Activated CD4-positive, alpha-beta memory T cell treated with anti-CD3 and anti-CD28 coated beads, Interleukin-2, amount 10 ng/mL, durations not matched to agents 7 days and 5 days (primary cell): ENCODE results near the gene GATA2. TPM values are rescaled to one million over a fixed set of nuclear protein-coding genes. Genes with fewer than 3 reads are reported as not detected.

ENCODE experiments used
- CTCF ChIA-PET: fragments of 350-600 bp; sonication (Branson Sonifier 250); formaldehyde crosslinking; loops from one replicate; lab custom pipeline; 2021; ENCODE audit warnings: antibody characterized with exemption, inconsistent platforms; lab: Charles Lee
- POLR2A ChIA-PET: fragments of 350-600 bp; sonication (Branson Sonifier 250); formaldehyde crosslinking; loops from one replicate; lab custom pipeline; 2021; ENCODE audit warnings: antibody characterized with exemption; lab: Charles Lee
- DNase-seq: peaks from one replicate; pipeline ENCODE4 v3.0.0-alpha.2; 2020
- H3K27ac Mint-ChIP-seq: one replicate; pipeline ENCODE4 v1.8.0; 2021; ENCODE audit warnings: mild to moderate bottlenecking, mixed read lengths
- H3K27me3 Mint-ChIP-seq: one replicate; pipeline ENCODE4 v1.8.0; 2021; ENCODE audit warnings: mixed read lengths
- H3K36me3 Mint-ChIP-seq: one replicate; pipeline ENCODE4 v1.8.0; 2021; ENCODE audit warnings: low read depth, mixed read lengths
- H3K4me1 Mint-ChIP-seq: one replicate; pipeline ENCODE4 v1.8.0; 2021; ENCODE audit warnings: mixed read lengths
- H3K4me3 Mint-ChIP-seq: one replicate; pipeline ENCODE4 v1.8.0; 2021; ENCODE audit warnings: mild to moderate bottlenecking, mixed read lengths
- H3K9me3 Mint-ChIP-seq: one replicate; pipeline ENCODE4 v1.8.0; 2021; ENCODE audit warnings: mixed read lengths
- total RNA-seq, 2 experiments: library from RNA; stranded (reverse); gene quantifications; one replicate each; pipeline ENCODE4 v1.2.3, GENCODE V29; 2021

GATA2 gene
- total RNA-seq, 2 experiments from 2014 or later = 0.08 to 0.23 TPM

GRCh38 chr3:128452678-128453275, 40.2 kb downstream of the GATA2 start:
- peaks cover 24% of the 10 kb centered on the region for H3K27me3 Mint-ChIP-seq
- H3K36me3 Mint-ChIP-seq = peaks cover 8% of the 10 kb centered on the region
- DNase-seq = no peak
- H3K27ac Mint-ChIP-seq = no peak overlapping the region
- H3K9me3 Mint-ChIP-seq = peaks cover 16% of the 10 kb centered on the region
- peaks cover 22% of the 10 kb centered on the region for H3K4me1 Mint-ChIP-seq
- CTCF ChIA-PET = no interaction called here
- no peak overlapping the region for H3K4me3 Mint-ChIP-seq
- POLR2A ChIA-PET = no interaction called here

GRCh38 chr3:128452120-128452519, 40.9 kb downstream of the GATA2 start:
- Mint-ChIP-seq H3K4me1 (peaks cover 29% of the 10 kb centered on the region), H3K27ac (no peak overlapping the region), H3K36me3 (peaks cover 11% of the 10 kb centered on the region), H3K4me3 (no peak overlapping the region), H3K9me3 (peaks cover 19% of the 10 kb centered on the region), H3K27me3 (peaks cover 24% of the 10 kb centered on the region)
- CTCF ChIA-PET = no interaction called here
- DNase-seq = no peak
- POLR2A ChIA-PET = no interaction called here

- Mint-ChIP-seq H3K9me3 (peaks cover 32% of the 10 kb centered on the region), H3K36me3 (peaks cover 14% of the 10 kb centered on the region), H3K27me3 (peaks cover 6% of the 10 kb centered on the region), H3K4me3 (no peak overlapping the region), H3K27ac (peak overlapping the region; percentile 78), H3K4me1 (peaks cover 36% of the 10 kb centered on the region)
- DNase-seq = no peak
- CTCF ChIA-PET = interaction anchor here (1.5 kb wide), 1 partner anchor 24 kb away, joined by 3 read pairs; no protein-coding TSS in a partner anchor
- POLR2A ChIA-PET = interaction anchor here (0.6 to 1.7 kb wide), 2 partner anchors 9 to 430 kb away, joined by 3 to 4 read pairs; no protein-coding TSS in a partner anchor
Measured at GRCh38 chr3:128449111-128449638, 43.8 kb downstream of the GATA2 start.

- peaks cover 14% of the 10 kb centered on the region for H3K36me3 Mint-ChIP-seq
- peaks cover 9% of the 10 kb centered on the region for H3K27me3 Mint-ChIP-seq
- ChIA-PET POLR2A (interaction anchor here (0.6 to 1.7 kb wide), 2 partner anchors 9 to 430 kb away, joined by 3 to 4 read pairs; no protein-coding TSS in a partner anchor), CTCF (no interaction called here)
- peaks cover 36% of the 10 kb centered on the region for H3K4me1 Mint-ChIP-seq
- peak overlapping the region; percentile 2 for H3K4me3 Mint-ChIP-seq
- H3K9me3 Mint-ChIP-seq = peaks cover 32% of the 10 kb centered on the region
- H3K27ac Mint-ChIP-seq = peak overlapping the region; percentile 78
- DNase-seq = peak; percentile 28
Measured at GRCh38 chr3:128448491-128448890, 44.5 kb downstream of the GATA2 start.

GRCh38 chr3:128447561-128448013, 45.4 kb downstream of the GATA2 start:
- Mint-ChIP-seq H3K4me3 (no peak overlapping the region), H3K27me3 (peaks cover 6% of the 10 kb centered on the region), H3K36me3 (peaks cover 14% of the 10 kb centered on the region), H3K9me3 (peaks cover 32% of the 10 kb centered on the region), H3K4me1 (peaks cover 36% of the 10 kb centered on the region), H3K27ac (peak overlapping the region; percentile 78)
- DNase-seq = peak; percentile 66
- POLR2A ChIA-PET = no interaction called here
- CTCF ChIA-PET = no interaction called here

DNA sequence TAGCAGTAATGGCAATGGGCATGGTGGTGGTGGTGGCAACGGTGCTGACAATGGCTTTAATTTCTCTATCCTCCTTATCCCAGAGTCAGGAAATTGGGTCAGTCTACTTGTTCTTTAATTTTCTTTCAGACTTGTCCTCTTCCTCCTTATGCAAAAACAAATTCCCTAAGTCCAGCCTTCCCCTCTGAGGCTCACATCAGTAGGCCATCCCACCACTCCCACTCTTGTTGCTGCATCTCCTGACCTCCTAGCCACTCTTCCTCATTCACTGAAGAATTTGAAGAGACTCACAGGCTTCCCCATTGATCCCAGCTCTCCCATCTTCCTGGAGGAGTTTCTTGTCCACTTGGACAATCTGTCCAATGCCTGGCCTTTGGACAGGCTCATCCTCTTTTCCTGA, 46.2 kb downstream of the GATA2 start:
- CTCF ChIA-PET = no interaction called here
- H3K27ac Mint-ChIP-seq = peak overlapping the region; percentile 78
- H3K4me1 Mint-ChIP-seq = peaks cover 36% of the 10 kb centered on the region
- H3K9me3 Mint-ChIP-seq = peaks cover 32% of the 10 kb centered on the region
- peaks cover 5% of the 10 kb centered on the region for H3K27me3 Mint-ChIP-seq
- H3K4me3 Mint-ChIP-seq = no peak overlapping the region
- POLR2A ChIA-PET = no interaction called here
- no peak for DNase-seq
- H3K36me3 Mint-ChIP-seq = peaks cover 14% of the 10 kb centered on the region

DNA sequence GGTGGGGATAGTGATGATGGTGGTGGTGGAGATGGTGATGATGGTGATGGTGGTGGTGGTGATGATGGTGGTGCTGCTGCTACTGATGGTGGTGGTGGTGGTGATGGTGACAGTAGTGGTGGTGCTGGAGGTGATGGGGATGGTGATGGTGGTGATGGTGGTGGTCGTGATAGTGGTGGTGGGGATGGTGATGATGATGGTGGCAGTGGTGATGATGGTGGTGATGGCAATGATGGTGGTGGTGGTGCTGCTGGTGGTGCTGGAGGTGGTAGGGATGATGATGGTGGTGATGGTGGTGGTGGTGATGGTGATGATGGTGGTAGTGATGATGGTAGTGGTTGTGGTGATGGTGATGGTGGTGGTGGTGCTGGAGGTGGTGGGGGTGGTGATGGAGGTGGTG, 47.6 kb downstream of the GATA2 start:
- DNase-seq = no peak
- Mint-ChIP-seq H3K4me3 (no peak overlapping the region), H3K4me1 (peaks cover 31% of the 10 kb centered on the region), H3K27me3 (peaks cover 4% of the 10 kb centered on the region), H3K27ac (no peak overlapping the region), H3K36me3 (peaks cover 14% of the 10 kb centered on the region), H3K9me3 (peaks cover 32% of the 10 kb centered on the region)
- ChIA-PET POLR2A (no interaction called here), CTCF (no interaction called here)

- Mint-ChIP-seq H3K9me3 (peaks cover 21% of the 10 kb centered on the region), H3K27ac (no peak overlapping the region), H3K27me3 (peaks cover 8% of the 10 kb centered on the region), H3K4me3 (no peak overlapping the region), H3K36me3 (peaks cover 12% of the 10 kb centered on the region), H3K4me1 (peaks cover 21% of the 10 kb centered on the region)
- ChIA-PET POLR2A (no interaction called here), CTCF (no interaction called here)
- DNase-seq = no peak
Measured at GRCh38 chr3:128443771-128444170, 49.2 kb downstream of the GATA2 start.

DNA sequence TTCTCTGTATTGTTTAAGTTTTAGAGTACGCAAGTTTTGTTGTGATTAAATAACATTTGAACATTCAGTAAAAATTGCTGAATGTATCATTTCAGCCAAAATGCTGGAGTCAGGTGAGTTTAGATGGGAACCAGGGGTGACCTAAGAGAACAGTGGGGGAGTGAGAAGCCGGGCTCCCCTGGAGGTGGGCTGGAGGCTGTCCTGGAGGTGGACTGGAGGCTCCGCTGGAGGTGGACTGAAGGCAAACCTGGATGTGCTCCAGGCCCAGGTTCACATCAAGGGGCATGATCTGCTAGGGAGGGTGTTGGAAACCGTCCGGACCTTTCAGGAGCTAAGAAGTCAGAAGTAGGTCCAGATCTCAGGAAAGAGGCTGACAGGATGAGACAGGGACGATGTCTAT, 50.1 kb downstream of the GATA2 start:
- Mint-ChIP-seq H3K4me1 (peaks cover 15% of the 10 kb centered on the region), H3K27me3 (peaks cover 11% of the 10 kb centered on the region), H3K36me3 (peaks cover 7% of the 10 kb centered on the region), H3K9me3 (peaks cover 16% of the 10 kb centered on the region), H3K4me3 (no peak overlapping the region), H3K27ac (no peak overlapping the region)
- ChIA-PET POLR2A (no interaction called here), CTCF (interaction anchor here (1.1 kb wide), 1 partner anchor 17 kb away, joined by 3 read pairs; no protein-coding TSS in a partner anchor)
- no peak for DNase-seq

DNA sequence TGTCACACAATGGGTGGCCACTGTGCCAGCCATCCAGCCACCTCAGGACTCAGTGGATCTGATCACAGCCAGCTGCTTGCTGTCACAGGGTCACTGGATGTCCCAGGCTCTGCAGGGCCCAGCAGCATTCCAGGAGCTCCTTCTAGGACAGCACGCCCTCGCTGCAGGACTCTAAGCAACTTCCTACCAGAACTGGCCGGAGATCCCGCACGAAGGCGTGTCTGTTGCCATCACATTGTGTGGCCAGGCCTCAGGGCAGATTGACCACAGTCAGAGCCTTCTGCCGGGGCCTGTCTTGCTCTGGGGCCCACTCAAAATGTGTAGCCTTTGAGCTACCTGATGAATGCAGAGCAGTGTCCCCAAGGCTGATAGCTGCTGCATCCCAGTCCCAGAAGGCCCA, 50.9 kb downstream of the GATA2 start:
- CTCF ChIA-PET = interaction anchor here (1.1 kb wide), 1 partner anchor 16 kb away, joined by 3 read pairs; no protein-coding TSS in a partner anchor
- Mint-ChIP-seq H3K36me3 (peaks cover 3% of the 10 kb centered on the region), H3K9me3 (peaks cover 12% of the 10 kb centered on the region), H3K4me3 (no peak overlapping the region), H3K4me1 (peaks cover 6% of the 10 kb centered on the region), H3K27ac (no peak overlapping the region), H3K27me3 (peaks cover 11% of the 10 kb centered on the region)
- POLR2A ChIA-PET = no interaction called here
- no peak for DNase-seq

DNA sequence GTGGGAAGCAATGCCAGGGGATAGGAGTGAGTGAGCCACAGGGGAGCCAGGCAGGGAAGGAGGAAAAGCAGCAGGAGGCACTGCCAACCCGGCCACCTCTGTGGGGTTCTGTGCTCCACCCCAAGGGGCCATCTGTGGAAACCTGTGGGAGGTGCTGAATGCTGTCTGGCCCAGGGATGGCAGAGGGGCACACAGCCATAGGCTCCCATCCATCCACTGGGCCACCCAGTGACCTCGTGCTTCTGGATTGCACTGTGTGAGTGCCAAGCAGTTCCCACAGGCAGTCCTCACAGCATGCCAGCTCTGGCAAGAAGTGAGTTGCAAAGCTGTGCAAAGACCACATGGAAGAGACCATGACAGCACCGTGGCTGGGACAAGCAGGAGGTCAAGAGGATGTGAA, 53.8 kb downstream of the GATA2 start:
- Mint-ChIP-seq H3K36me3 (no peaks in the 10 kb centered on the region), H3K4me3 (no peak overlapping the region), H3K9me3 (no peaks in the 10 kb centered on the region), H3K27ac (no peak overlapping the region), H3K4me1 (no peaks in the 10 kb centered on the region), H3K27me3 (peaks cover 24% of the 10 kb centered on the region)
- ChIA-PET CTCF (no interaction called here), POLR2A (no interaction called here)
- DNase-seq = no peak

DNA sequence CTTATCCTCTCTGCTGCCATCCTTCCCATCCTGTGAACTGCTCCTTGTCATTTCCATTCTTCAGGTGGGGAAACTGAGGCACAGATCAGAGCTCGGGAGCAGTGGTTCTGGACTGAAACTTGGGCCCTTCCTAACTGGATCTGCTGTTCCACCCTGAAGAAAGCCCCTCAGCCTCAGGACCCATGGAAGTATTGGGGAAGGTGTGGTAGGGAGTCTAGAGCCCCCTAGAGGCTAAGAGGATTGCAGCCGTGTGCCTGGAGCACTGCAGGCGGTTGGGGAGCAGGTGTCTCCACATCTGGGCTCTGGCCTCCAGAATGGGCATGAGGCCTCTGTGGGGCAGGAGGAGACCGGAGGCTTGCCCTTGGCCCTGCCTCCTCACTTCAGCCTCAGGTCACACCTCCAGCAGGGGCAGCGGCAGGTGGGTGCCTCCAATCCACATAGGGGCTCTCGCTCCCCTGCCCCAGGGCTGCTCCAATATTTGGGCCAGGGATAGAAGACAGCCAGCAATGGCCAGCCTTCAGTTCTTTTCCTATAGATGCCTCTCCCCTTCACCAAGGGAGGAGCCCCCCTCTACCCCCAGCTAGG, 54.4 kb downstream of the GATA2 start:
- Mint-ChIP-seq H3K9me3 (no peaks in the 10 kb centered on the region), H3K27me3 (peaks cover 25% of the 10 kb centered on the region), H3K27ac (no peak overlapping the region), H3K4me1 (no peaks in the 10 kb centered on the region), H3K36me3 (no peaks in the 10 kb centered on the region), H3K4me3 (no peak overlapping the region)
- POLR2A ChIA-PET = no interaction called here
- no peak for DNase-seq
- CTCF ChIA-PET = no interaction called here

DNA sequence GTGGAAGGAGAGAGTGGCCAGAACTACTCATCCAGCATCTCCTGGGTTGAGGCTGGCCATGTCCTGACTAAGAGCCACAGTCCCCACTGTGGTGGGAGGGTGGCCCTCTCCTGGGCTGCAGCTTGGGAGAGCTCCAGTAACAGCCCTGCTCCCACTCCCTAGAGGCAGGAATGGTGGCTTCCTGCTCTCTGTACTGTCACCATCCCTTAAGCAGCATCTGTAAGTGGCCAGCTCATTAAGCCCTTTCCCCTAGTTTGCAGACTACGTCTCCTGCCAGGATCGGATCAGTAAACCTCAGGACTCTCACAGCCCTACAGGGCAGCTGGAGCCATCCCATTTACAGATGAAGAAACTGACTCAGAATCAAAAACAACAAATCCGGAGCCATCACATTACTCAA, 56.8 kb downstream of the GATA2 start:
- H3K4me3 Mint-ChIP-seq = no peak overlapping the region
- CTCF ChIA-PET = interaction anchor here (1.2 kb wide), 1 partner anchor 9 kb away, joined by 3 read pairs; no protein-coding TSS in a partner anchor
- H3K9me3 Mint-ChIP-seq = no peaks in the 10 kb centered on the region
- H3K4me1 Mint-ChIP-seq = peaks cover 5% of the 10 kb centered on the region
- POLR2A ChIA-PET = no interaction called here
- peaks cover 43% of the 10 kb centered on the region for H3K27me3 Mint-ChIP-seq
- no peak for DNase-seq
- H3K27ac Mint-ChIP-seq = no peak overlapping the region
- no peaks in the 10 kb centered on the region for H3K36me3 Mint-ChIP-seq
